ENCODE results near the gene THYN1.

DNA sequence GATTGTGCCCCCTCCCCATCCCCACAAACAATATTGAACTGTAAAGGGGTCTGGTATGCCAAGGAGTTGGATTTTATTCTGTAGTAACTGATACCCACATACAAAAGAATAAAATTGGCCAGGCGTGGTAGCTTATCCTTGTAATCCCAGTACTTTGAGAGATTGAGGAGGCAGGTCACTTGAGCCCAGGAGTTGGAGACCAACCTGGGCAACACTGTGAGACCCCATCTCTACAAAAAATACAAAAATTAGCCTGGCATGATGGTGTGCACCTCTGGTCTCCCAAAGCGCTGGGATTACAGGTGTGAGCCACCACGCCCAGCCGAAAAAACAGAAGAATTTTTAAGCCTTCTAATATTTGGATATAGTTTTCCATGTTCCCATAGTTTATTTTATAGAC, 18.8 kb upstream of the THYN1 start:
- no peak for TF ChIP-seq CTCF (IDR thresholded peaks at IDR 0.05)
- TF ChIP-seq POLR2AphosphoS5 (IDR thresholded peaks at IDR 0.05; ENCODE audit: low read depth, low read length): no peak
- no peak for TF ChIP-seq REST (IDR thresholded peaks at IDR 0.05; ENCODE audit: insufficient read depth in 1 of 2, low read depth in 2 of 2, low read length in 1 of 2)
- TF ChIP-seq TCF7L2 (IDR thresholded peaks at IDR 0.05; ENCODE audit: low read depth, low read length): no peak

Measured in Panc1 (cell line).